WTC11 (cell line): ENCODE results near the gene DDRGK1. TPM values are rescaled to one million over a fixed set of nuclear protein-coding genes. Genes with fewer than 3 reads are reported as not detected.

Source experiments
- ATAC-seq: fragments of 200-7000 bp; cut with Tn5 transposase; 2 replicates; pipeline ENCODE4 v1.10.0; 2021; ENCODE audit warnings: mild to moderate bottlenecking, moderate library complexity
- CTCF ChIA-PET: fragments of 300-600 bp; sonication (Branson Sonifier 250); formaldehyde crosslinking; loops from one replicate; lab custom pipeline; 2021; ENCODE audit warnings: antibody characterized with exemption; lab: Charles Lee
- POLR2A ChIA-PET: fragments of 350-600 bp; sonication (Branson Sonifier 250); formaldehyde crosslinking; loops from one replicate; lab custom pipeline; 2021; ENCODE audit warnings: antibody characterized with exemption; lab: Charles Lee
- DNase-seq: peaks from one replicate; pipeline ENCODE4 v3.0.0; 2021; ENCODE audit warnings: low spot score
- H3K27ac Mint-ChIP-seq: 2 replicates; pipeline ENCODE4 v1.8.0; 2021; ENCODE audit warnings: mixed read lengths
- H3K27me3 Mint-ChIP-seq: 2 replicates; pipeline ENCODE4 v1.8.0; 2021; ENCODE audit warnings: low read depth, mild to moderate bottlenecking, moderate library complexity, mixed read lengths
- H3K36me3 Mint-ChIP-seq: 2 replicates; pipeline ENCODE4 v1.8.0; 2021; ENCODE audit warnings: mixed read lengths
- H3K4me1 Mint-ChIP-seq: 2 replicates; pipeline ENCODE4 v1.8.0; 2022; ENCODE audit warnings: mixed read lengths
- H3K4me3 Mint-ChIP-seq: 2 replicates; pipeline ENCODE4 v1.8.0; 2021; ENCODE audit warnings: mild to moderate bottlenecking, moderate library complexity, mixed read lengths
- H3K9me3 Mint-ChIP-seq: 2 replicates; pipeline ENCODE4 v1.8.0; 2021; ENCODE audit warnings: mixed read lengths
- CREB1 ChIP-seq: sonication (generic); formaldehyde crosslinking; IDR thresholded peaks from 2 replicates; pipeline ENCODE4 v1.8.0; 2023; ENCODE audit warnings: mild to moderate bottlenecking, missing genetic modification reagents
- CREM ChIP-seq: sonication (generic); formaldehyde crosslinking; IDR thresholded peaks from 2 replicates; pipeline ENCODE4 v1.8.1; 2022; ENCODE audit warnings: mild to moderate bottlenecking, missing genetic modification reagents, moderate library complexity
- ESRRA ChIP-seq: sonication (generic); formaldehyde crosslinking; IDR thresholded peaks from 2 replicates; pipeline ENCODE4 v1.8.1; 2022; ENCODE audit warnings: mild to moderate bottlenecking, missing genetic modification reagents, borderline replicate concordance
- FOXJ3 ChIP-seq: sonication (generic); formaldehyde crosslinking; IDR thresholded peaks from 2 replicates; pipeline ENCODE4 v1.9.0; 2021; ENCODE audit warnings: missing genetic modification reagents, mild to moderate bottlenecking, borderline replicate concordance
- IRF2 ChIP-seq: sonication (generic); formaldehyde crosslinking; IDR thresholded peaks from 2 replicates; pipeline ENCODE4 v1.8.0; 2022; ENCODE audit warnings: low read depth, missing genetic modification reagents, borderline replicate concordance
- MYBL2 ChIP-seq: sonication (generic); formaldehyde crosslinking; IDR thresholded peaks from 2 replicates; pipeline ENCODE4 v1.8.1; 2023; ENCODE audit warnings: mild to moderate bottlenecking, moderate library complexity, missing genetic modification reagents
- NR1H2 ChIP-seq: sonication (generic); formaldehyde crosslinking; IDR thresholded peaks from 2 replicates; pipeline ENCODE4 v1.9.0; 2021; ENCODE audit warnings: mild to moderate bottlenecking, moderate library complexity, missing genetic modification reagents
- RELA ChIP-seq: sonication (generic); formaldehyde crosslinking; IDR thresholded peaks from 2 replicates; pipeline ENCODE4 v1.8.1; 2022; ENCODE audit warnings: missing genetic modification reagents, mild to moderate bottlenecking, borderline replicate concordance
- SMAD3 ChIP-seq: sonication (generic); formaldehyde crosslinking; IDR thresholded peaks from 2 replicates; pipeline ENCODE4 v1.8.0; 2022; ENCODE audit warnings: missing genetic modification reagents, mild to moderate bottlenecking, borderline replicate concordance
- SP1 ChIP-seq: sonication (generic); formaldehyde crosslinking; conservative IDR thresholded peaks from 2 replicates; pipeline ENCODE4 v1.8.1; 2022; ENCODE audit warnings: missing genetic modification reagents
- ZBTB21 ChIP-seq: sonication (generic); formaldehyde crosslinking; IDR thresholded peaks from 2 replicates; pipeline ENCODE4 v1.8.1; 2023; ENCODE audit warnings: mild to moderate bottlenecking, missing genetic modification reagents, borderline replicate concordance
- ZNF396 ChIP-seq: fragments of 250-450 bp; sonication (Bioruptor Pico); IDR thresholded peaks from 2 replicates; pipeline ENCODE4 v1.8.0; 2021; ENCODE audit warnings: mild to moderate bottlenecking, moderate library complexity, borderline replicate concordance
- ZNF416 ChIP-seq: fragments of 250-450 bp; sonication (Bioruptor Pico); IDR thresholded peaks from 2 replicates; pipeline ENCODE4 v1.9.0; 2021; ENCODE audit warnings: mild to moderate bottlenecking, inconsistent platforms
- total RNA-seq: library from RNA; stranded (reverse); gene quantifications from 3 replicates; pipeline ENCODE4 v1.2.3, GENCODE V29; 2021
- TF ChIP-seq, protein P1 (sequence below): sonication (generic); formaldehyde crosslinking; IDR thresholded peaks from 2 replicates; pipeline ENCODE4 v1.8.0; 2023; ENCODE audit warnings: missing genetic modification reagents, mild to moderate bottlenecking, borderline replicate concordance
- TF ChIP-seq, protein P2 (sequence below): sonication (generic); formaldehyde crosslinking; IDR thresholded peaks from 2 replicates; pipeline ENCODE4 v1.8.1; 2023; ENCODE audit warnings: mild to moderate bottlenecking, moderate library complexity, missing genetic modification reagents
- TF ChIP-seq, protein P3 (sequence below): sonication (generic); formaldehyde crosslinking; IDR thresholded peaks from 2 replicates; pipeline ENCODE4 v1.8.0; 2022; ENCODE audit warnings: mild to moderate bottlenecking, missing genetic modification reagents
- TF ChIP-seq, protein P4 (sequence below): fragments of 250-450 bp; sonication (Bioruptor Pico); conservative IDR thresholded peaks from 2 replicates; pipeline ENCODE4 v1.9.0; 2021; ENCODE audit warnings: mild to moderate bottlenecking
- TF ChIP-seq, protein P5 (sequence below): sonication (generic); formaldehyde crosslinking; IDR thresholded peaks from 2 replicates; pipeline ENCODE4 v1.8.0; 2022; ENCODE audit warnings: mild to moderate bottlenecking, missing genetic modification reagents
- TF ChIP-seq, protein P6 (sequence below): sonication (generic); formaldehyde crosslinking; IDR thresholded peaks from 2 replicates; pipeline ENCODE4 v1.8.1; 2023; ENCODE audit warnings: mild to moderate bottlenecking, missing genetic modification reagents

The DDRGK1 gene
- total RNA-seq, 1 experiment from 2014 or later = 46.4 TPM

DNA sequence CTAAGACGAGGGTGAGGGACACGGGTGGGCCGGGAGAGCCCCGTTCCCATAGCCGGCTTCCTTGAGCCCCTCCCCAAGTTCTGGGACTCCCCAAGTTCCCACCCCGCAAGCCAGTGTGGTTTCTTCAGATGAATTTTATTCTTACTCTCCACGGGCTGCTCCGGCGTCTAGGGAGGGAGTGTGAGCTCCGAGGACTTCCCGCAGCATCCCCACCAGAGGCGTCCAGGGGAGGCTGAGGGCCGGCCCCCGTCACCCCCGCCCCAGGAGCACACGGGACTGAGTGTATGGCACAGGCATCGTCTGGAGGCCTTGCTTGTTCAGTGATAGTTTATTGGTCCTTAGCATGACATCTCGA, 44.5 kb upstream of the DDRGK1 start:
- Mint-ChIP-seq H3K36me3 (no peaks in the 10 kb centered on the region), H3K27me3 (peaks cover 35% of the 10 kb centered on the region), H3K4me1 (peaks cover 16% of the 10 kb centered on the region), H3K4me3 (peak overlapping the region; percentile 61), H3K9me3 (no peaks in the 10 kb centered on the region), H3K27ac (no peak overlapping the region)
- 0 out of 2 replicates have a peak, but pooled peaks have one; percentile 3 for ATAC-seq
- ChIA-PET CTCF (interaction anchor here (0.7 to 8.8 kb wide), 19 partner anchors 9 to 196 kb away, joined by 3 to 92 read pairs (median 8); partner anchors contain the start of gene SLC4A11), POLR2A (interaction anchor here (0.5 to 3.8 kb wide), 2 partner anchors 10 to 29 kb away, joined by 4 to 25 read pairs; partner anchors contain the start of gene SLC4A11)
- TF ChIP-seq CREM (CRISPR knock-in tag) = no peak
- TF ChIP-seq ZNF396 (CRISPR knock-in tag) = no peak
- no peak for DNase-seq

DNA sequence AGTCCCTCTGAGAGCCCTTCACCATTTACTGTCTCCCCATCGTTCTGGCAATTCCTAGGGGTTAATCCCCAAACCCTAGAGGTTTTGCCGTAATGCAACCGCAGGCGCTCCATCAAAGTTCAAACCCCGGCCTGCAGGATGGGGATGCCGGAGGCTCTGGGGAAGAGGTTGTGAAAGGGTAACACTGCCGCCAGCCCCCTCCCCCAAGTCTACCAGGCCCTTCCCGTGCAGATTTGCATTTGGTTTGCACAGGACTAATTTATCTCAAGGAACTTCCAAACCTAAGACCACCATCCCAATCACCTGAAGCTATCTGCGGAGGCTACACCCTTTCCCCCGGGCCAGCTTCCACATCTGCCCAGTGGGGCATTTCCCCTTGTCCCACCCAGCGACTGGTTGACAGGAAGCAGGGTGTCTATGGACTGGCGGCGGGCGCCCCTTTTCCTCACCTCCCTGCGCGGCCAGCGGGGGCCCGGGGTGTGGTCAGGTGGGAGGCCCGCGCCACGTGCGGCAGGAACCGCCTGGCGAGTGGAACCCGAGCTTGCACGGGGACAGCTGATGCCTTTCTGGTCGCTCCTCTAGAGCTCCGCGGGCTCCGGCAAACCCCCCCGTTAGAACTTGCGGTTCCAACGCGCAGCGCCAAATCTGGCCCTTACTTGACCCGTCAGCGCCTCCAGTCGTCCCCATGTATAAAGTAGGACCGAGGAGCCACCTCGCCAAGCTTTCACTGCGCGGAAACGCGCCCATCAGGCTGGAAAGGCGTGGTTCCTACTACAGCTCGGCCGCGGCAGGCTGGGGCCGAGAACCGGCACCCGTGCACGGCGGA, 43.9 kb upstream of the DDRGK1 start:
- TF ChIP-seq, protein P1, sequence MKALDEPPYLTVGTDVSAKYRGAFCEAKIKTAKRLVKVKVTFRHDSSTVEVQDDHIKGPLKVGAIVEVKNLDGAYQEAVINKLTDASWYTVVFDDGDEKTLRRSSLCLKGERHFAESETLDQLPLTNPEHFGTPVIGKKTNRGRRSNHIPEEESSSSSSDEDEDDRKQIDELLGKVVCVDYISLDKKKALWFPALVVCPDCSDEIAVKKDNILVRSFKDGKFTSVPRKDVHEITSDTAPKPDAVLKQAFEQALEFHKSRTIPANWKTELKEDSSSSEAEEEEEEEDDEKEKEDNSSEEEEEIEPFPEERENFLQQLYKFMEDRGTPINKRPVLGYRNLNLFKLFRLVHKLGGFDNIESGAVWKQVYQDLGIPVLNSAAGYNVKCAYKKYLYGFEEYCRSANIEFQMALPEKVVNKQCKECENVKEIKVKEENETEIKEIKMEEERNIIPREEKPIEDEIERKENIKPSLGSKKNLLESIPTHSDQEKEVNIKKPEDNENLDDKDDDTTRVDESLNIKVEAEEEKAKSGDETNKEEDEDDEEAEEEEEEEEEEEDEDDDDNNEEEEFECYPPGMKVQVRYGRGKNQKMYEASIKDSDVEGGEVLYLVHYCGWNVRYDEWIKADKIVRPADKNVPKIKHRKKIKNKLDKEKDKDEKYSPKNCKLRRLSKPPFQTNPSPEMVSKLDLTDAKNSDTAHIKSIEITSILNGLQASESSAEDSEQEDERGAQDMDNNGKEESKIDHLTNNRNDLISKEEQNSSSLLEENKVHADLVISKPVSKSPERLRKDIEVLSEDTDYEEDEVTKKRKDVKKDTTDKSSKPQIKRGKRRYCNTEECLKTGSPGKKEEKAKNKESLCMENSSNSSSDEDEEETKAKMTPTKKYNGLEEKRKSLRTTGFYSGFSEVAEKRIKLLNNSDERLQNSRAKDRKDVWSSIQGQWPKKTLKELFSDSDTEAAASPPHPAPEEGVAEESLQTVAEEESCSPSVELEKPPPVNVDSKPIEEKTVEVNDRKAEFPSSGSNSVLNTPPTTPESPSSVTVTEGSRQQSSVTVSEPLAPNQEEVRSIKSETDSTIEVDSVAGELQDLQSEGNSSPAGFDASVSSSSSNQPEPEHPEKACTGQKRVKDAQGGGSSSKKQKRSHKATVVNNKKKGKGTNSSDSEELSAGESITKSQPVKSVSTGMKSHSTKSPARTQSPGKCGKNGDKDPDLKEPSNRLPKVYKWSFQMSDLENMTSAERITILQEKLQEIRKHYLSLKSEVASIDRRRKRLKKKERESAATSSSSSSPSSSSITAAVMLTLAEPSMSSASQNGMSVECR (CRISPR knock-in tag) = no peak
- TF ChIP-seq MYBL2 (CRISPR knock-in tag) (0 out of 2 replicates have a peak, but pooled peaks have one; percentile 25), CREB1 (CRISPR knock-in tag) (no peak), ZBTB21 (CRISPR knock-in tag) (no peak), SP1 (CRISPR knock-in tag) (0 out of 2 replicates have a peak, but pooled peaks have one; percentile 29), IRF2 (CRISPR knock-in tag) (no peak), RELA (0 out of 2 replicates have a peak, but pooled peaks have one; percentile 20), ZNF416 (no peak), FOXJ3 (no peak), ESRRA (CRISPR knock-in tag) (peak; percentile 28; the same call in 1 of the 2 replicates), SMAD3 (CRISPR knock-in tag) (no peak), NR1H2 (CRISPR knock-in tag) (no peak)
- TF ChIP-seq, protein P2, sequence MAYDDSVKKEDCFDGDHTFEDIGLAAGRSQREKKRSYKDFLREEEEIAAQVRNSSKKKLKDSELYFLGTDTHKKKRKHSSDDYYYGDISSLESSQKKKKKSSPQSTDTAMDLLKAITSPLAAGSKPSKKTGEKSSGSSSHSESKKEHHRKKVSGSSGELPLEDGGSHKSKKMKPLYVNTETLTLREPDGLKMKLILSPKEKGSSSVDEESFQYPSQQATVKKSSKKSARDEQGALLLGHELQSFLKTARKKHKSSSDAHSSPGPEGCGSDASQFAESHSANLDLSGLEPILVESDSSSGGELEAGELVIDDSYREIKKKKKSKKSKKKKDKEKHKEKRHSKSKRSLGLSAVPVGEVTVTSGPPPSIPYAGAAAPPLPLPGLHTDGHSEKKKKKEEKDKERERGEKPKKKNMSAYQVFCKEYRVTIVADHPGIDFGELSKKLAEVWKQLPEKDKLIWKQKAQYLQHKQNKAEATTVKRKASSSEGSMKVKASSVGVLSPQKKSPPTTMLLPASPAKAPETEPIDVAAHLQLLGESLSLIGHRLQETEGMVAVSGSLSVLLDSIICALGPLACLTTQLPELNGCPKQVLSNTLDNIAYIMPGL (CRISPR knock-in tag) = peak; percentile 66; the same call in 1 of the 2 replicates
- TF ChIP-seq, protein P3, sequence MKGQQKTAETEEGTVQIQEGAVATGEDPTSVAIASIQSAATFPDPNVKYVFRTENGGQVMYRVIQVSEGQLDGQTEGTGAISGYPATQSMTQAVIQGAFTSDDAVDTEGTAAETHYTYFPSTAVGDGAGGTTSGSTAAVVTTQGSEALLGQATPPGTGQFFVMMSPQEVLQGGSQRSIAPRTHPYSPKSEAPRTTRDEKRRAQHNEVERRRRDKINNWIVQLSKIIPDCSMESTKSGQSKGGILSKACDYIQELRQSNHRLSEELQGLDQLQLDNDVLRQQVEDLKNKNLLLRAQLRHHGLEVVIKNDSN (CRISPR knock-in tag) = no peak
- TF ChIP-seq, protein P4, sequence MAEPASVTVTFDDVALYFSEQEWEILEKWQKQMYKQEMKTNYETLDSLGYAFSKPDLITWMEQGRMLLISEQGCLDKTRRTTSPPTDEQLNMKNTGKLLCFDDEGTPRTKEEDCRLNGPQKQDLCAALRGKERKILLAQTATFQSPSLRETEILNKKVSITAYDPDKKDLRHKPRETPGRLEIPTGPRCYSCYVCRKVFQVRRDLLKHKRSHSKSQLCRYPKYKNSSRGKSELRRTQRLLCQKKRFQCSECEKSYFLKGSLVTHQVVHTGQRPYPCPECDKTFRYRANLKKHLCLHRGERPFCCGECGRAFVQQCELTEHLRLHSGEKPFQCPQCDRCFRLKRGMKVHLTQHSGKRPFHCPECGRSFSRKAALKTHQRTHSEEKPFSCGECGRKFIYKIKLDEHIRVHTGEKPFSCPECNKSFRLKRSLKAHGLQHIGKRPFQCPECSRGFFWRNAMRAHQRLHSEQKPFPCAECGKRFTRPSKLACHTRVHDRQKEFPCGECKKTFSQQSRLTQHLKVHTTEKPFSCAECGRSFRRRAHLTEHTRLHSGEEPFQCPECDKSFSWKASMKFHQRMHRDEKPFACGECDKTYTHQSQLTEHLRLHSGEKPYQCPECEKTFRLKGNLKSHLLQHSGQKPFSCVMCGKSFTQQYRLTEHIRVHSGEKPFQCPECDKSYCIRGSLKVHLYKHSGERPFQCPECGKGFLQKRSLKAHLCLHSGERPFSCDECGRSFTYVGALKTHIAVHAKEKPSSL (CRISPR knock-in tag) = no peak
- TF ChIP-seq, protein P5, sequence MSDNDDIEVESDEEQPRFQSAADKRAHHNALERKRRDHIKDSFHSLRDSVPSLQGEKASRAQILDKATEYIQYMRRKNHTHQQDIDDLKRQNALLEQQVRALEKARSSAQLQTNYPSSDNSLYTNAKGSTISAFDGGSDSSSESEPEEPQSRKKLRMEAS = peak; percentile 73
- TF ChIP-seq, protein P6, sequence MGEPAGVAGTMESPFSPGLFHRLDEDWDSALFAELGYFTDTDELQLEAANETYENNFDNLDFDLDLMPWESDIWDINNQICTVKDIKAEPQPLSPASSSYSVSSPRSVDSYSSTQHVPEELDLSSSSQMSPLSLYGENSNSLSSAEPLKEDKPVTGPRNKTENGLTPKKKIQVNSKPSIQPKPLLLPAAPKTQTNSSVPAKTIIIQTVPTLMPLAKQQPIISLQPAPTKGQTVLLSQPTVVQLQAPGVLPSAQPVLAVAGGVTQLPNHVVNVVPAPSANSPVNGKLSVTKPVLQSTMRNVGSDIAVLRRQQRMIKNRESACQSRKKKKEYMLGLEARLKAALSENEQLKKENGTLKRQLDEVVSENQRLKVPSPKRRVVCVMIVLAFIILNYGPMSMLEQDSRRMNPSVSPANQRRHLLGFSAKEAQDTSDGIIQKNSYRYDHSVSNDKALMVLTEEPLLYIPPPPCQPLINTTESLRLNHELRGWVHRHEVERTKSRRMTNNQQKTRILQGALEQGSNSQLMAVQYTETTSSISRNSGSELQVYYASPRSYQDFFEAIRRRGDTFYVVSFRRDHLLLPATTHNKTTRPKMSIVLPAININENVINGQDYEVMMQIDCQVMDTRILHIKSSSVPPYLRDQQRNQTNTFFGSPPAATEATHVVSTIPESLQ = no peak
- Mint-ChIP-seq H3K27me3 (peaks cover 37% of the 10 kb centered on the region), H3K9me3 (no peaks in the 10 kb centered on the region), H3K4me3 (peak overlapping the region; percentile 61), H3K4me1 (peaks cover 16% of the 10 kb centered on the region), H3K27ac (no peak overlapping the region), H3K36me3 (no peaks in the 10 kb centered on the region)
- peak; percentile 72 for DNase-seq
- ChIA-PET POLR2A (interaction anchor here (0.5 to 3.8 kb wide), 2 partner anchors 9 to 29 kb away, joined by 4 to 25 read pairs; partner anchors contain the start of gene SLC4A11), CTCF (interaction anchor here (0.7 to 8.8 kb wide), 17 partner anchors 9 to 206 kb away, joined by 3 to 92 read pairs (median 5); partner anchors contain the start of gene SLC4A11)
- ATAC-seq = peak; percentile 68
